ENCODE results near the gene GIPR.
A peak's percentile ranks its signal among the peaks of the same experiment; 100 is the strongest.
"Not testable (repeated sequence)": the region's sequence is repeated elsewhere in the genome, so short reads cannot be mapped to it uniquely, and the experiment has no call there.

Gene GIPR
- 1.0 to 1.2 reads per million in 2 experiments for total RNA-seq

- DNase-seq (ENCODE audit: low read depth) = peak; percentile 34
Observed at GRCh38 chr19:45667620-45668341, at the start of gene GIPR. TSS of gene GIPR (plus strand) at chr19:45668221. CDS start at chr19:45669521, 1,300 bp downstream.

GRCh38 chr19:45621389-45621788 is 46.6 kb upstream of the GIPR start:
- no peak for DNase-seq (ENCODE audit: low read depth)

GRCh38 chr19:45621976-45622503 is 46.0 kb upstream of the GIPR start:
- no peak for DNase-seq (ENCODE audit: low read depth)

- DNase-seq (ENCODE audit: low read depth) = no peak
Observed at GRCh38 chr19:45623984-45624383, 44.0 kb upstream of the GIPR start.

GRCh38 chr19:45628219-45628618 is 39.8 kb upstream of the GIPR start:
- DNase-seq (ENCODE audit: low read depth) = not testable (repeated sequence)

GRCh38 chr19:45629704-45630103 is 38.3 kb upstream of the GIPR start:
- DNase-seq (ENCODE audit: low read depth) = no peak

GRCh38 chr19:45630463-45630862 is 37.6 kb upstream of the GIPR start:
- no peak for DNase-seq (ENCODE audit: low read depth)

GRCh38 chr19:45632468-45633196 is 35.4 kb upstream of the GIPR start:
- DNase-seq (ENCODE audit: low read depth) = peak; percentile 7

- DNase-seq (ENCODE audit: low read depth) = no peak
Observed at GRCh38 chr19:45636275-45636674, 31.7 kb upstream of the GIPR start.

- no peak for DNase-seq (ENCODE audit: low read depth)
Observed at GRCh38 chr19:45636902-45637301, 31.1 kb upstream of the GIPR start.

GRCh38 chr19:45637890-45638667 is 29.9 kb upstream of the GIPR start:
- DNase-seq (ENCODE audit: low read depth) = no peak

GRCh38 chr19:45638930-45639729 is 28.9 kb upstream of the GIPR start, which contains the start of gene EML2:
TSS of gene EML2 (minus strand) at chr19:45639397. CDS start at chr19:45639376, 21 bp downstream.
- peak; percentile 33 for DNase-seq (ENCODE audit: low read depth)

GRCh38 chr19:45640849-45641273 is 27.2 kb upstream of the GIPR start:
- peak; percentile 7 for DNase-seq (ENCODE audit: low read depth)

GRCh38 chr19:45641274-45642105 is 26.5 kb upstream of the GIPR start:
- peak; percentile 5 for DNase-seq (ENCODE audit: low read depth)

GRCh38 chr19:45643024-45643926 is 24.7 kb upstream of the GIPR start:
- DNase-seq (ENCODE audit: low read depth) = peak; percentile 75

GRCh38 chr19:45643927-45644771 is 23.9 kb upstream of the GIPR start:
- DNase-seq (ENCODE audit: low read depth) = no peak

GRCh38 chr19:45645068-45645630 is 22.9 kb upstream of the GIPR start:
- DNase-seq (ENCODE audit: low read depth) = no peak
